Kidney epithelial cell (primary cell): ENCODE results near the gene SPR. TPM values are rescaled to one million over a fixed set of nuclear protein-coding genes. Genes with fewer than 3 reads are reported as not detected.

ENCODE experiments used
- DNase-seq: peaks from one replicate; pipeline ENCODE4 v3.0.0-alpha.2; 2010; ENCODE audit warnings: low read depth
- H3K27me3 ChIP-seq: 2 replicates; pipeline ENCODE4 v1.6.0; 2011; ENCODE audit warnings: low read length; ENCODE audit not compliant: control insufficient read depth, insufficient read depth
- H3K36me3 ChIP-seq: 2 replicates; pipeline ENCODE4 v1.5.1; 2011; ENCODE audit warnings: low read length; ENCODE audit not compliant: control insufficient read depth, insufficient read depth
- H3K4me3 ChIP-seq: 2 replicates; pipeline ENCODE4 v1.5.1; 2011; ENCODE audit warnings: low read depth, mild to moderate bottlenecking, control low read depth, low read length
- CTCF ChIP-seq: IDR thresholded peaks from 2 replicates; pipeline ENCODE4 v1.5.1; 2011; ENCODE audit warnings: mild to moderate bottlenecking, moderate library complexity, low read length, control low read depth, inconsistent platforms; ENCODE audit not compliant: insufficient read depth, poor library complexity, severe bottlenecking
- total RNA-seq: library from RNA; depleted of rRNA; stranded (reverse); fragments of >200 nt; gene quantifications from 2 replicates; pipeline ENCODE4 v1.2.3, GENCODE V29; 2015

SPR gene
- 15.0 and 18.3 TPM in 2 replicates for total RNA-seq

GRCh38 chr2:72887032-72887739, at the start of gene SPR:
TSS of gene SPR (plus strand) at chr2:72887408. CDS start at chr2:72887433, 25 bp downstream.
- no peaks in the 10 kb centered on the region for H3K27me3 ChIP-seq
- DNase-seq: no peak
- peak within 1 kb of the TSS; percentile 50 for H3K4me3 ChIP-seq
- H3K36me3 ChIP-seq: no peaks in the 10 kb centered on the region
- TF ChIP-seq CTCF: no peak

GRCh38 chr2:72840066-72840465, 47.1 kb upstream of the SPR start:
- H3K36me3 ChIP-seq: no peaks in the 10 kb centered on the region
- no peak for DNase-seq
- H3K27me3 ChIP-seq: no peaks in the 10 kb centered on the region
- no peak for TF ChIP-seq CTCF
- no peak overlapping the region for H3K4me3 ChIP-seq

- no peak for TF ChIP-seq CTCF
- DNase-seq: no peak
- H3K27me3 ChIP-seq: no peaks in the 10 kb centered on the region
These were observed 45.6 kb upstream of the SPR start for GRCh38 chr2:72841462-72842125.

GRCh38 chr2:72843301-72843700, 43.9 kb upstream of the SPR start:
- H3K27me3 ChIP-seq: no peaks in the 10 kb centered on the region
- DNase-seq: no peak
- H3K4me3 ChIP-seq: no peak overlapping the region

More at GRCh38 chr2:72841462-72842125, 45.6 kb upstream of the SPR start:
- no peak overlapping the region for H3K4me3 ChIP-seq
- H3K36me3 ChIP-seq: no peaks in the 10 kb centered on the region

GRCh38 chr2:72846171-72847095, 40.8 kb upstream of the SPR start:
- no peaks in the 10 kb centered on the region for H3K27me3 ChIP-seq
- no peak for DNase-seq
- H3K36me3 ChIP-seq: no peaks in the 10 kb centered on the region
- H3K4me3 ChIP-seq: no peak overlapping the region
- no peak for TF ChIP-seq CTCF

More at GRCh38 chr2:72843301-72843700, 43.9 kb upstream of the SPR start:
- no peaks in the 10 kb centered on the region for H3K36me3 ChIP-seq
- TF ChIP-seq CTCF: no peak
